Hepatocyte (in vitro differentiated cells): Measurements from ENCODE around the gene NR2C2. TPM values are rescaled to one million over a fixed set of nuclear protein-coding genes. Genes with fewer than 3 reads are reported as not detected.

Experiments
- DNase-seq: peaks from one replicate; pipeline ENCODE4 v3.0.0-alpha.2; 2016; ENCODE audit warnings: low spot score
- H2AFZ ChIP-seq: fragments of 200-600 bp; sonication (generic); 2 replicates; pipeline ENCODE4 v1.6.0; 2016; ENCODE audit warnings: antibody characterized with exemption, mild to moderate bottlenecking
- H3K27ac ChIP-seq: fragments of 200-600 bp; sonication (generic); 2 replicates; pipeline ENCODE4 v1.5.1; 2016; ENCODE audit warnings: mild to moderate bottlenecking
- H3K27me3 ChIP-seq: fragments of 200-600 bp; sonication (generic); 2 replicates; pipeline ENCODE4 v1.6.1; 2016
- H3K36me3 ChIP-seq: fragments of 200-600 bp; sonication (generic); replicated peaks from 2 replicates; pipeline ENCODE4 v1.5.1; 2016; ENCODE audit warnings: low read depth; ENCODE audit not compliant: insufficient read depth
- H3K4me1 ChIP-seq: fragments of 200-600 bp; sonication (generic); 2 replicates; pipeline ENCODE4 v1.5.1; 2016; ENCODE audit warnings: mild to moderate bottlenecking, moderate library complexity; ENCODE audit not compliant: insufficient read depth
- H3K4me2 ChIP-seq: fragments of 200-600 bp; sonication (generic); 2 replicates; pipeline ENCODE4 v1.6.0; 2016
- H3K4me3 ChIP-seq: fragments of 200-600 bp; sonication (generic); 2 replicates; pipeline ENCODE4 v1.5.1; 2016; ENCODE audit warnings: mild to moderate bottlenecking
- H3K79me2 ChIP-seq: fragments of 200-600 bp; sonication (generic); 2 replicates; pipeline ENCODE4 v1.6.0; 2017; ENCODE audit warnings: mild to moderate bottlenecking
- H3K9me2 ChIP-seq: fragments of 200-600 bp; sonication (generic); replicated peaks from 2 replicates; pipeline ENCODE4 v1.6.0; 2017; ENCODE audit warnings: mild to moderate bottlenecking; ENCODE audit not compliant: insufficient read depth
- H3K9me3 ChIP-seq: fragments of 200-600 bp; sonication (generic); 2 replicates; pipeline ENCODE4 v1.5.1; 2016; ENCODE audit warnings: low read depth, mild to moderate bottlenecking
- H4K20me1 ChIP-seq: fragments of 200-600 bp; sonication (generic); 2 replicates; pipeline ENCODE4 v1.6.0; 2016; ENCODE audit warnings: mild to moderate bottlenecking; ENCODE audit not compliant: insufficient read depth, poor library complexity, severe bottlenecking
- CTCF ChIP-seq: fragments of 200-600 bp; sonication (generic); IDR thresholded peaks from 2 replicates; pipeline ENCODE4 v1.5.1; 2016; ENCODE audit warnings: antibody characterized with exemption, mild to moderate bottlenecking; ENCODE audit not compliant: poor library complexity
- EZH2 ChIP-seq: fragments of 200-600 bp; sonication (generic); IDR thresholded peaks from 2 replicates; pipeline ENCODE4 v1.6.1; 2016; ENCODE audit warnings: antibody characterized with exemption, mild to moderate bottlenecking, borderline replicate concordance
- EZH2phosphoT487 ChIP-seq: fragments of 200-600 bp; sonication (generic); IDR thresholded peaks from one replicate; pipeline ENCODE4 v1.6.1; 2018; ENCODE audit warnings: antibody characterized with exemption, mild to moderate bottlenecking, low read depth, moderate library complexity; ENCODE audit not compliant: unreplicated experiment, severe bottlenecking
- WGBS: methylation state at CpG from one replicate; pipeline ENCODE4 v1.1.6; 2016; ENCODE audit warnings: low lambda C conversion rate; ENCODE audit errors: missing lambda C conversion rate; 5-methylcytosine and 5-hydroxymethylcytosine counted together
- polyA plus RNA-seq: library from polyadenylated mRNA; unstranded; fragments of >200 nt; fragmentation: Nextera tagmentation; extraction: Ambion mirVana; gene quantifications from 2 replicates; pipeline ENCODE4 v1.2.1, GENCODE V29; 2016
- total RNA-seq: library from RNA; depleted of rRNA; stranded (reverse); fragments of >200 nt; gene quantifications from 2 replicates; pipeline ENCODE4 v1.2.3, GENCODE V29; 2014

NR2C2 gene
- total and polyA plus RNA-seq, 2 experiments from 2014 or later: 14.7 to 29.6 TPM

GRCh38 chr3:15086263-15086662, 138.9 kb downstream of the NR2C2 start:
- H3K36me3 ChIP-seq: no peaks in the 10 kb centered on the region
- WGBS: 100% methylated on average over 2 of the region's 2 CpGs
- no peaks in the 10 kb centered on the region for H3K9me2 ChIP-seq
- H3K4me3 ChIP-seq: no peak overlapping the region
- H4K20me1 ChIP-seq: no peaks in the 10 kb centered on the region
- no peak for DNase-seq
- no peaks in the 10 kb centered on the region for H3K27me3 ChIP-seq
- H3K9me3 ChIP-seq: no peaks in the 10 kb centered on the region
- TF ChIP-seq EZH2 (no peak), CTCF (no peak), EZH2phosphoT487 (no peak)
- H3K4me1 ChIP-seq: no peaks in the 10 kb centered on the region
- H3K4me2 ChIP-seq: no peak overlapping the region
- H3K79me2 ChIP-seq: peaks cover 3% of the 10 kb centered on the region
- no peak overlapping the region for H2AFZ ChIP-seq
- no peak overlapping the region for H3K27ac ChIP-seq

GRCh38 chr3:15086699-15087098, 139.3 kb downstream of the NR2C2 start:
- no peak for DNase-seq
- no peak overlapping the region for H3K4me3 ChIP-seq
- H3K27ac ChIP-seq: no peak overlapping the region
- H4K20me1 ChIP-seq: no peaks in the 10 kb centered on the region
- TF ChIP-seq EZH2phosphoT487: no peak
- no peak for TF ChIP-seq EZH2
- no peak for TF ChIP-seq CTCF
- no peak overlapping the region for H2AFZ ChIP-seq
- H3K9me3 ChIP-seq: no peaks in the 10 kb centered on the region
- peaks cover 3% of the 10 kb centered on the region for H3K79me2 ChIP-seq
- WGBS: 96% methylated on average over 2 of the region's 2 CpGs
- H3K4me2 ChIP-seq: no peak overlapping the region
- H3K9me2 ChIP-seq: no peaks in the 10 kb centered on the region
- no peaks in the 10 kb centered on the region for H3K4me1 ChIP-seq
- no peaks in the 10 kb centered on the region for H3K27me3 ChIP-seq
- no peaks in the 10 kb centered on the region for H3K36me3 ChIP-seq

GRCh38 chr3:15089201-15089600, 141.8 kb downstream of the NR2C2 start:
- Histone ChIP-seq H3K4me3 (no peak overlapping the region), H3K9me2 (no peaks in the 10 kb centered on the region), H3K36me3 (no peaks in the 10 kb centered on the region), H4K20me1 (no peaks in the 10 kb centered on the region), H3K79me2 (peaks cover 3% of the 10 kb centered on the region), H3K4me2 (no peak overlapping the region), H2AFZ (no peak overlapping the region), H3K9me3 (no peaks in the 10 kb centered on the region), H3K27ac (no peak overlapping the region), H3K27me3 (no peaks in the 10 kb centered on the region), H3K4me1 (no peaks in the 10 kb centered on the region)
- no peak for DNase-seq
- TF ChIP-seq EZH2 (no peak), CTCF (no peak), EZH2phosphoT487 (no peak)
- 95% methylated on average over 1 of the region's 1 CpG for WGBS

- Histone ChIP-seq H3K79me2 (peaks cover 9% of the 10 kb centered on the region), H4K20me1 (no peaks in the 10 kb centered on the region), H3K27me3 (no peaks in the 10 kb centered on the region), H3K27ac (no peak overlapping the region), H3K9me2 (no peaks in the 10 kb centered on the region), H3K4me1 (no peaks in the 10 kb centered on the region), H3K36me3 (no peaks in the 10 kb centered on the region), H2AFZ (no peak overlapping the region), H3K4me2 (no peak overlapping the region), H3K4me3 (no peak overlapping the region), H3K9me3 (no peaks in the 10 kb centered on the region)
- 89% methylated on average over 5 of the region's 5 CpGs for WGBS
- DNase-seq: no peak
- TF ChIP-seq EZH2 (no peak), EZH2phosphoT487 (no peak), CTCF (no peak)
Observed at GRCh38 chr3:15091575-15091974, 144.2 kb downstream of the NR2C2 start.
